T47D (cell line): ENCODE data around the gene TERF2IP.

Experiments used
- DNase-seq, 2 experiments: peaks; one replicate each; pipeline versions ENCODE4 v3.0.0 to v3.0.0-alpha.2; 2011 to 2012; ENCODE audit warnings: low read depth in 1 of 2, low spot score in 1 of 2
- JUND ChIP-seq: IDR thresholded peaks from 2 replicates; pipeline ENCODE4 v1.6.1; 2012; ENCODE audit warnings: low read depth
- in situ Hi-C: cut with HindIII; loops from 2 replicates; pipeline ENCODE4 v1.10.0; 2016; ENCODE audit warnings: low sequenced_read_pairs, low pct_unique_long_range_greater_than_20kb

The TERF2IP gene

GRCh38 chr16:75702242-75702641 is 54.7 kb downstream of the TERF2IP start:
- no peak for TF ChIP-seq JUND
- in situ Hi-C loops, result no loop called here
- DNase-seq, result no peak

- no peak for TF ChIP-seq JUND
- DNase-seq, result no peak
- in situ Hi-C loops, result no loop called here
These were observed 55.7 kb downstream of the TERF2IP start for GRCh38 chr16:75703306-75703705.
